SK-N-SH (cell line): ENCODE data around the gene DCDC1. TPM values are rescaled to one million over a fixed set of nuclear protein-coding genes. Genes with fewer than 3 reads are reported as not detected.

Source experiments
- CTCF ChIA-PET: fragments of 300-600, 350-600 bp; formaldehyde crosslinking; extraction: SDS; loops from one replicate; lab custom pipeline; 2021; lab: Yijun Ruan, JAX
- POLR2A ChIA-PET: fragments of 350-600 bp; sonication (Branson Sonifier 250); formaldehyde crosslinking; extraction: SDS; loops from one replicate; lab custom pipeline; 2020; ENCODE audit warnings: antibody characterized with exemption, inconsistent platforms; lab: Yijun Ruan, JAX
- DNase-seq: peaks from one replicate; pipeline ENCODE4 v3.0.0; 2012
- H2AFZ ChIP-seq: fragments of 200-600 bp; sonication (generic); 2 replicates; pipeline ENCODE4 v1.8.1; 2016; ENCODE audit warnings: antibody characterized with exemption, mild to moderate bottlenecking, low read depth
- H3F3A ChIP-seq: fragments of 200-600 bp; sonication (generic); replicated peaks from 2 replicates; pipeline ENCODE3; 2016; ENCODE audit warnings: antibody characterized with exemption, mild to moderate bottlenecking; ENCODE audit not compliant: insufficient read depth
- H3K27ac ChIP-seq, 2 experiments: fragments of 200-500 bp in 1 of 2; fragments of 200-600 bp in 1 of 2; sonication (Bioruptor generic) in 1 of 2; sonication (generic), shearing (Covaris generic) in 1 of 2; 2 replicates each; pipeline versions ENCODE4 v1.5.1 to v1.6.1; 2014 to 2016; ENCODE audit warnings: low read depth in 2 of 2, inconsistent platforms in 1 of 2, low read length in 1 of 2, mild to moderate bottlenecking in 1 of 2, mixed read lengths in 1 of 2
- H3K27me3 ChIP-seq: fragments of 200-600 bp; sonication (generic), shearing (Covaris generic); 2 replicates; pipeline ENCODE4 v1.6.1; 2016; ENCODE audit warnings: mixed run types; ENCODE audit not compliant: insufficient read depth
- H3K36me3 ChIP-seq, 2 experiments: fragments of 200-500 bp in 1 of 2; fragments of 200-600 bp in 1 of 2; sonication (Bioruptor generic) in 1 of 2; sonication (generic) in 1 of 2; replicated peaks in 1 of 2; 2 replicates each; pipeline versions ENCODE3 to v1.5.1; 2014 to 2016; ENCODE audit warnings: low read length in 1 of 2, mild to moderate bottlenecking in 1 of 2; ENCODE audit not compliant: insufficient read depth in 2 of 2, control insufficient read depth in 1 of 2
- H3K4me1 ChIP-seq, 2 experiments: fragments of 200-500 bp in 1 of 2; fragments of 200-600 bp in 1 of 2; sonication (Bioruptor generic) in 1 of 2; sonication (generic), shearing (Covaris generic) in 1 of 2; 2 replicates each; pipeline versions ENCODE4 v1.5.1 to v1.6.1; 2014 to 2016; ENCODE audit warnings: low read depth in 1 of 2, low read length in 1 of 2, mixed run types in 1 of 2; ENCODE audit not compliant: insufficient read depth in 2 of 2, control insufficient read depth in 1 of 2
- H3K4me2 ChIP-seq: fragments of 200-600 bp; sonication (generic), shearing (Covaris generic); 2 replicates; pipeline ENCODE4 v1.6.1; 2017; ENCODE audit warnings: mixed run types
- H3K4me3 ChIP-seq, 2 experiments: fragments of 200-500 bp in 1 of 2; fragments of 200-600 bp in 1 of 2; sonication (Bioruptor generic) in 1 of 2; sonication (generic), shearing (Covaris generic) in 1 of 2; 2 replicates each; pipeline versions ENCODE4 v1.5.1 to v1.8.1; 2014 to 2016; ENCODE audit warnings: low read depth in 2 of 2, inconsistent platforms in 1 of 2, low read length in 1 of 2, mild to moderate bottlenecking in 1 of 2, mixed read lengths in 1 of 2, moderate library complexity in 1 of 2
- H3K79me2 ChIP-seq: fragments of 200-600 bp; sonication (generic); 2 replicates; pipeline ENCODE4 v1.8.1; 2017; ENCODE audit warnings: mild to moderate bottlenecking; ENCODE audit not compliant: insufficient read depth
- H3K9ac ChIP-seq: fragments of 200-600 bp; sonication (generic); 2 replicates; pipeline ENCODE4 v1.6.1; 2017; ENCODE audit warnings: mixed run types
- H3K9me2 ChIP-seq: fragments of 200-600 bp; sonication (generic); 2 replicates; pipeline ENCODE4 v1.6.1; 2017; ENCODE audit warnings: mixed run types
- H3K9me3 ChIP-seq: fragments of 200-600 bp; sonication (generic); 2 replicates; pipeline ENCODE4 v1.6.1; 2017; ENCODE audit warnings: mixed run types, mild to moderate bottlenecking, moderate library complexity
- H4K20me1 ChIP-seq: fragments of 200-600 bp; sonication (generic); 2 replicates; pipeline ENCODE4 v1.6.1; 2017; ENCODE audit warnings: mild to moderate bottlenecking, mixed run types; ENCODE audit not compliant: insufficient read depth
- EZH2phosphoT487 ChIP-seq: fragments of 200-600 bp; sonication (generic); IDR thresholded peaks from 2 replicates; pipeline ENCODE4 v1.6.1; 2017; ENCODE audit warnings: low read depth, mixed run types, mild to moderate bottlenecking, antibody characterized with exemption, moderate library complexity, borderline replicate concordance
- FOSL2 ChIP-seq: IDR thresholded peaks from 2 replicates; pipeline ENCODE4 v1.4.0; 2012; ENCODE audit warnings: low read depth, mild to moderate bottlenecking, moderate library complexity, borderline replicate concordance
- FOXM1 ChIP-seq: IDR thresholded peaks from 2 replicates; pipeline ENCODE4 v1.4.0; 2012; ENCODE audit warnings: low read depth, mild to moderate bottlenecking
- IRF3 ChIP-seq: fragments of 150-350 bp; IDR thresholded peaks from 2 replicates; pipeline ENCODE4 v1.6.1; 2016; ENCODE audit warnings: mild to moderate bottlenecking, low read depth, low read length
- JUND ChIP-seq: IDR thresholded peaks from 2 replicates; pipeline ENCODE4 v1.4.0; 2012
- MAX ChIP-seq: IDR thresholded peaks from 2 replicates; pipeline ENCODE4 v1.4.0; 2012; ENCODE audit warnings: low read depth
- MEF2A ChIP-seq: IDR thresholded peaks from 2 replicates; pipeline ENCODE4 v1.4.0; 2012; ENCODE audit warnings: low read depth, borderline replicate concordance
- NFIC ChIP-seq: IDR thresholded peaks from 2 replicates; pipeline ENCODE4 v1.4.0; 2012; ENCODE audit warnings: borderline replicate concordance
- POLR2AphosphoS5 ChIP-seq: IDR thresholded peaks from 2 replicates; pipeline ENCODE4 v1.6.1; 2012; ENCODE audit warnings: low read depth, low read length
- RAD21 ChIP-seq: IDR thresholded peaks from 2 replicates; pipeline ENCODE4 v1.6.1; 2012; ENCODE audit warnings: mild to moderate bottlenecking, low read length
- TAF1 ChIP-seq: IDR thresholded peaks from 2 replicates; pipeline ENCODE4 v1.6.1; 2012; ENCODE audit warnings: low read depth, mild to moderate bottlenecking, low read length, moderate library complexity, borderline replicate concordance
- USF1 ChIP-seq: IDR thresholded peaks from 2 replicates; pipeline ENCODE4 v1.4.0; 2012; ENCODE audit warnings: low read depth, borderline replicate concordance
- YY1 ChIP-seq: IDR thresholded peaks from 2 replicates; pipeline ENCODE4 v1.4.0; 2012; ENCODE audit warnings: low read depth, mild to moderate bottlenecking
- WGBS: methylation state at CpG from one replicate; pipeline ENCODE4 v1.1.6; 2017; ENCODE audit warnings: low lambda C conversion rate; 5-methylcytosine and 5-hydroxymethylcytosine counted together
- polyA plus RNA-seq, 3 experiments: library from polyadenylated mRNA; depleted of rRNA; stranded (reverse); fragments of >200 nt; gene quantifications; 2 replicates each; pipeline ENCODE4 v1.2.3, GENCODE V29; 2012
- TF ChIP-seq, protein P1 (sequence below): fragments of 150-350 bp; IDR thresholded peaks from 2 replicates; pipeline ENCODE4 v1.6.1; 2017; ENCODE audit warnings: antibody characterized with exemption, low read length, low read depth, borderline replicate concordance
- TF ChIP-seq, protein P2 (sequence below): fragments of 200-600 bp; sonication (generic); IDR thresholded peaks from 2 replicates; pipeline ENCODE4 v1.6.1; 2017; ENCODE audit warnings: antibody characterized with exemption, mild to moderate bottlenecking, moderate library complexity

Gene DCDC1
- polyA plus RNA-seq, 1 of the 3 experiments (the other 2 are of a cell fraction), result 0.12 TPM

DNA sequence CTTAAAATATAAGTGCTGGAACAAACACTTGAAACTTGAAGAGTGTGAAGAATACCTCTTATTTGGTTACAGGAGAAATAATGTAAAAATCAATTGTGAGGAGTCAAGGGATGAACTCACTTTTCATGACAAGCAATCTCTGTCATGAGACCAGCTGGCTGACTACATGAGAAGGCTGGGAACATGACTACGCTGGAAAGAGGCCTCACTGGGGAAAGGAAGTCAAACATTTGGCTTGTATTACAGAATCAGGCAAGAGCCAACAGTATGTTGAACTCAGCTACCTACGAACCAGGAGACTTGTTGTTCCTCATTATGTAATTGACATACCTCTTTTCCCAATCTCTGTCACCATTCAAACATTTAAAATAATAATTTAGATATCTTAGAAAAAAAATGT, 14.4 kb downstream of the DCDC1 start:
- WGBS, result 28% methylated on average over 2 of the region's 2 CpGs
- Histone ChIP-seq H3K4me1 (no peaks in the 10 kb centered on the region), H3K9me3 (no peaks in the 10 kb centered on the region), H3K9me2 (no peaks in the 10 kb centered on the region), H3F3A (no peaks in the 10 kb centered on the region), H3K9ac (no peak overlapping the region), H3K27ac (no peak overlapping the region)
- POLR2A ChIA-PET, result no interaction called here
- DNase-seq, result no peak
- TF ChIP-seq RAD21 (no peak), POLR2AphosphoS5 (no peak), IRF3 (no peak), TAF1 (no peak), USF1 (no peak), NFIC (no peak), MEF2A (no peak), FOSL2 (no peak), YY1 (no peak), FOXM1 (no peak), JUND (no peak), EZH2phosphoT487 (no peak), MAX (no peak)
- TF ChIP-seq, protein P1, sequence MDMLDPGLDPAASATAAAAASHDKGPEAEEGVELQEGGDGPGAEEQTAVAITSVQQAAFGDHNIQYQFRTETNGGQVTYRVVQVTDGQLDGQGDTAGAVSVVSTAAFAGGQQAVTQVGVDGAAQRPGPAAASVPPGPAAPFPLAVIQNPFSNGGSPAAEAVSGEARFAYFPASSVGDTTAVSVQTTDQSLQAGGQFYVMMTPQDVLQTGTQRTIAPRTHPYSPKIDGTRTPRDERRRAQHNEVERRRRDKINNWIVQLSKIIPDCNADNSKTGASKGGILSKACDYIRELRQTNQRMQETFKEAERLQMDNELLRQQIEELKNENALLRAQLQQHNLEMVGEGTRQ, result no peak
- TF ChIP-seq, protein P2, sequence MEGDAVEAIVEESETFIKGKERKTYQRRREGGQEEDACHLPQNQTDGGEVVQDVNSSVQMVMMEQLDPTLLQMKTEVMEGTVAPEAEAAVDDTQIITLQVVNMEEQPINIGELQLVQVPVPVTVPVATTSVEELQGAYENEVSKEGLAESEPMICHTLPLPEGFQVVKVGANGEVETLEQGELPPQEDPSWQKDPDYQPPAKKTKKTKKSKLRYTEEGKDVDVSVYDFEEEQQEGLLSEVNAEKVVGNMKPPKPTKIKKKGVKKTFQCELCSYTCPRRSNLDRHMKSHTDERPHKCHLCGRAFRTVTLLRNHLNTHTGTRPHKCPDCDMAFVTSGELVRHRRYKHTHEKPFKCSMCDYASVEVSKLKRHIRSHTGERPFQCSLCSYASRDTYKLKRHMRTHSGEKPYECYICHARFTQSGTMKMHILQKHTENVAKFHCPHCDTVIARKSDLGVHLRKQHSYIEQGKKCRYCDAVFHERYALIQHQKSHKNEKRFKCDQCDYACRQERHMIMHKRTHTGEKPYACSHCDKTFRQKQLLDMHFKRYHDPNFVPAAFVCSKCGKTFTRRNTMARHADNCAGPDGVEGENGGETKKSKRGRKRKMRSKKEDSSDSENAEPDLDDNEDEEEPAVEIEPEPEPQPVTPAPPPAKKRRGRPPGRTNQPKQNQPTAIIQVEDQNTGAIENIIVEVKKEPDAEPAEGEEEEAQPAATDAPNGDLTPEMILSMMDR, result no peak
- TF ChIP-seq, all 33 proteins: peak for 0
- no peak overlapping the region for H2AFZ ChIP-seq
- H3K36me3 ChIP-seq, result no peaks in the 10 kb centered on the region
- no peaks in the 10 kb centered on the region for H4K20me1 ChIP-seq
- no peak overlapping the region for H3K4me2 ChIP-seq
- no peak overlapping the region for H3K4me3 ChIP-seq
- CTCF ChIA-PET, result interaction anchor here (1.1 kb wide), 1 partner anchor 45 kb away, joined by 3 read pairs; no protein-coding TSS in a partner anchor
- H3K27me3 ChIP-seq, result peaks cover 11% of the 10 kb centered on the region; the same call in 1 of the 2 replicates
- no peaks in the 10 kb centered on the region; the same call in 1 of the 2 replicates for H3K79me2 ChIP-seq
